SU-DHL-6 (cell line): ENCODE measurements around the gene SF3A1.

Source experiments
- H2AFZ ChIP-seq: fragments of 200-600 bp; sonication (generic); 2 replicates; pipeline ENCODE4 v1.6.1; 2014; ENCODE audit warnings: low read depth, mild to moderate bottlenecking, moderate library complexity, mixed read lengths, antibody characterized with exemption, low read length; ENCODE audit not compliant: severe bottlenecking
- H3F3A ChIP-seq: fragments of 200-600 bp; shearing (Covaris generic); 2 replicates; pipeline ENCODE4 v1.6.0; 2016; ENCODE audit warnings: antibody characterized with exemption, mild to moderate bottlenecking; ENCODE audit not compliant: insufficient read depth
- H3K27ac ChIP-seq: fragments of 200-600 bp; sonication (generic); 2 replicates; pipeline ENCODE4 v1.5.1; 2016; ENCODE audit warnings: low read depth, mild to moderate bottlenecking, low read length, moderate library complexity, mixed read lengths
- H3K27me3 ChIP-seq: fragments of 200-600 bp; sonication (generic), shearing (Covaris generic); 2 replicates; pipeline ENCODE4 v1.6.0; 2014; ENCODE audit warnings: mild to moderate bottlenecking, low read length
- H3K36me3 ChIP-seq: fragments of 200-600 bp; sonication (generic); 2 replicates; pipeline ENCODE4 v1.6.1; 2014; ENCODE audit warnings: mild to moderate bottlenecking, low read length, mixed read lengths
- H3K4me2 ChIP-seq: fragments of 300-600, 200-600 bp; shearing (Covaris generic), sonication (generic); 2 replicates; pipeline ENCODE4 v1.6.0; 2014; ENCODE audit warnings: low read length, low read depth, mild to moderate bottlenecking; ENCODE audit not compliant: poor library complexity, severe bottlenecking
- H3K4me3 ChIP-seq: fragments of 200-600 bp; sonication (generic); 2 replicates; pipeline ENCODE4 v1.5.1; 2014; ENCODE audit warnings: antibody characterized with exemption, low read length, mild to moderate bottlenecking, mixed read lengths; ENCODE audit not compliant: insufficient read depth, poor library complexity, severe bottlenecking
- H3K79me2 ChIP-seq: fragments of 200-600 bp; sonication (generic); 2 replicates; pipeline ENCODE4 v1.6.1; 2014; ENCODE audit warnings: mild to moderate bottlenecking, low read length, moderate library complexity; ENCODE audit not compliant: insufficient read depth
- H3K9ac ChIP-seq: fragments of 200-600 bp; sonication (generic); 2 replicates; pipeline ENCODE4 v1.7.0; 2014; ENCODE audit warnings: mild to moderate bottlenecking, low read length
- H3K9me2 ChIP-seq: fragments of 200-600 bp; sonication (generic); replicated peaks from 2 replicates; pipeline ENCODE4 v1.6.1; 2014; ENCODE audit warnings: low read length; ENCODE audit not compliant: insufficient read depth
- H3K9me3 ChIP-seq: fragments of 200-600 bp; sonication (generic); 2 replicates; pipeline ENCODE4 v1.6.1; 2014; ENCODE audit warnings: low read length, mixed read lengths; ENCODE audit not compliant: insufficient read depth
- H4K20me1 ChIP-seq: fragments of 200-600 bp; sonication (generic); 2 replicates; pipeline ENCODE4 v1.6.1; 2014; ENCODE audit warnings: low read depth, mild to moderate bottlenecking, antibody characterized with exemption, low read length, moderate library complexity, mixed read lengths
- CTCF ChIP-seq: fragments of 200-600 bp; sonication (generic); IDR thresholded peaks from one replicate; pipeline ENCODE4 v1.5.1; 2017; ENCODE audit warnings: antibody characterized with exemption, mild to moderate bottlenecking, low read length, moderate library complexity; ENCODE audit not compliant: insufficient read depth, poor library complexity, severe bottlenecking
- EZH2phosphoT487 ChIP-seq: fragments of 200-600 bp; sonication (generic), shearing (Covaris generic); conservative IDR thresholded peaks from 2 replicates; pipeline ENCODE4 v1.6.1; 2018; ENCODE audit warnings: mild to moderate bottlenecking, antibody characterized with exemption, low read length, moderate library complexity, mixed read lengths

The SF3A1 gene

GRCh38 chr22:30397656-30398635 is 41.3 kb upstream of the SF3A1 start:
- TF ChIP-seq EZH2phosphoT487 (no peak), CTCF (no peak)
- no peak overlapping the region for H2AFZ ChIP-seq
- H3K27ac ChIP-seq: no peak overlapping the region

GRCh38 chr22:30396871-30397655 is 40.4 kb upstream of the SF3A1 start, which contains the start of gene SEC14L2:
SEC14L2 (plus strand) TSS chr22:30397018; CDS start chr22:30397117, 99 bp downstream.
- H3K9me3 ChIP-seq: no peaks in the 10 kb centered on the region
- H3K4me2 ChIP-seq: peak within 1 kb of the TSS; percentile 52
- no peaks in the 10 kb centered on the region for H3K79me2 ChIP-seq
- no peaks in the 10 kb centered on the region for H3K9me2 ChIP-seq
- peak within 1 kb of the TSS; percentile 42 for H3K4me3 ChIP-seq
- H3K9ac ChIP-seq: peak within 1 kb of the TSS; percentile 44
- H3K27ac ChIP-seq: no peak within 1 kb of the TSS
- no peaks in the 10 kb centered on the region for H3K36me3 ChIP-seq
- H3K27me3 ChIP-seq: no peaks in the 10 kb centered on the region
- TF ChIP-seq EZH2phosphoT487 (no peak), CTCF (no peak)
- H3F3A ChIP-seq: no peaks in the 10 kb centered on the region
- no peaks in the 10 kb centered on the region for H4K20me1 ChIP-seq
- peak within 1 kb of the TSS; percentile 66 for H2AFZ ChIP-seq

More at GRCh38 chr22:30397656-30398635, 41.3 kb upstream of the SF3A1 start:
- Histone ChIP-seq H3K4me2 (peak overlapping the region; percentile 52), H3K9me3 (no peaks in the 10 kb centered on the region), H3K27me3 (no peaks in the 10 kb centered on the region), H4K20me1 (no peaks in the 10 kb centered on the region), H3K4me3 (no peak overlapping the region), H3K36me3 (no peaks in the 10 kb centered on the region), H3K79me2 (no peaks in the 10 kb centered on the region), H3K9me2 (no peaks in the 10 kb centered on the region), H3K9ac (peak overlapping the region; percentile 44), H3F3A (no peaks in the 10 kb centered on the region)

GRCh38 chr22:30393885-30394284 is 37.2 kb upstream of the SF3A1 start:
- TF ChIP-seq CTCF (no peak), EZH2phosphoT487 (no peak)

More at GRCh38 chr22:30393885-30394284, 37.2 kb upstream of the SF3A1 start:
- H3K4me3 ChIP-seq: no peak overlapping the region
- H3K9ac ChIP-seq: no peak overlapping the region
- H2AFZ ChIP-seq: no peak overlapping the region
- H4K20me1 ChIP-seq: no peaks in the 10 kb centered on the region
- no peaks in the 10 kb centered on the region for H3K9me3 ChIP-seq
- H3K9me2 ChIP-seq: no peaks in the 10 kb centered on the region
- no peaks in the 10 kb centered on the region for H3K79me2 ChIP-seq
- H3K27ac ChIP-seq: no peak overlapping the region
- H3K36me3 ChIP-seq: no peaks in the 10 kb centered on the region
- H3F3A ChIP-seq: no peaks in the 10 kb centered on the region
- no peaks in the 10 kb centered on the region for H3K27me3 ChIP-seq
- H3K4me2 ChIP-seq: no peak overlapping the region
